Measurements from ENCODE around the gene EIF3I. TPM values are rescaled to one million over a fixed set of nuclear protein-coding genes. Genes with fewer than 3 reads are reported as not detected.
A peak's percentile ranks its signal among the peaks of the same experiment; 100 is the strongest.

The EIF3I gene
- polyA plus RNA-seq, 2 of the 4 experiments (the other 2 are of a cell fraction) = 300 to 318 TPM

- no peak for TF ChIP-seq FOXS1 (CRISPR knock-in tag; IDR thresholded peaks at IDR 0.05)
- TF ChIP-seq HEYL (CRISPR knock-in tag; IDR thresholded peaks at IDR 0.05) = no peak
- no peak for TF ChIP-seq MAX (IDR thresholded peaks at IDR 0.05)
- no peak for TF ChIP-seq RNF2 (IDR thresholded peaks at IDR 0.05; ENCODE audit: borderline replicate concordance, low read depth)
- no peak for TF ChIP-seq NR3C1 (IDR thresholded peaks at IDR 0.05)
- no peak for TF ChIP-seq CBX2 (IDR thresholded peaks at IDR 0.05; ENCODE audit: borderline replicate concordance, low read depth)
- TF ChIP-seq CHD2 (IDR thresholded peaks at IDR 0.05; ENCODE audit: low read length, partially characterized antibody) = no peak
- no peak for TF ChIP-seq ZNF302 (CRISPR knock-in tag; IDR thresholded peaks at IDR 0.05)
- 41% methylated on average over 23 of the region's 26 CpGs for WGBS (ENCODE audit: missing lambda C conversion rate)
- ATAC-seq = peak in 1 of 2 experiments; percentile 13; a peak in 3 of 6 replicates
- no peaks in the 10 kb centered on the region for H3K9me3 ChIP-seq
- no peak for DNase-seq (ENCODE audit: low read depth in 1 of 2, low spot score in 1 of 2)
- H3K4me1 ChIP-seq = peaks cover 13% of the 10 kb centered on the region; the same call in 2 of the 3 replicates
- no peak for FAIRE-seq
- H3K27ac ChIP-seq = peak overlapping the region; percentile 85 to 92
- CTCF ChIA-PET = interaction anchor here (0.6 to 4.5 kb wide), 4 partner anchors 11 to 316 kb away, joined by 3 to 38 read pairs (median 5); no protein-coding TSS in a partner anchor
- peak overlapping the region; percentile 83 for H3K4me3 ChIP-seq
- POLR2A ChIA-PET = interaction anchor here (1.2 to 1.6 kb wide), 2 partner anchors 25 to 117 kb away, joined by 4 to 5 read pairs; partner anchors contain the start of gene TXLNA
- H3K4me2 ChIP-seq = peak overlapping the region; percentile 98
Measured at GRCh38 chr1:32204943-32205361, 17.3 kb upstream of the EIF3I start.

GRCh38 chr1:32205401-32206370, 16.5 kb upstream of the EIF3I start, which contains the start of gene IQCC:
Gene IQCC, plus strand, starts transcription at chr1:32205671. Its CDS starts 11 bp downstream, at chr1:32205682.
- Histone ChIP-seq H3K4me1 (peaks cover 12% of the 10 kb centered on the region; the same call in 2 of the 3 replicates), H3K9me3 (no peaks in the 10 kb centered on the region), H3K27ac (peak within 1 kb of the TSS; percentile 85 to 92), H3K4me2 (peak within 1 kb of the TSS; percentile 98), H3K4me3 (peak within 1 kb of the TSS; percentile 83)
- ChIA-PET CTCF (interaction anchor here (1.2 to 4.5 kb wide), 3 partner anchors 10 to 110 kb away, joined by 3 to 38 read pairs (median 8); no protein-coding TSS in a partner anchor), POLR2A (interaction anchor here (1.2 to 1.6 kb wide), 2 partner anchors 26 to 116 kb away, joined by 4 to 5 read pairs; partner anchors contain the start of gene TXLNA)
- peak; percentile 70 to 81 for DNase-seq (ENCODE audit: low read depth in 1 of 2, low spot score in 1 of 2)
- peak; percentile 57 for TF ChIP-seq POLR2A (IDR thresholded peaks at IDR 0.05; ENCODE audit: low read length)
- peak; percentile 68 for TF ChIP-seq MAX (IDR thresholded peaks at IDR 0.05)
- peak in 1 of 2 experiments; percentile 26; a peak in 1 of 5 replicates for TF ChIP-seq JUN (IDR thresholded peaks at IDR 0.05)
- no peak for TF ChIP-seq ESRRA (IDR thresholded peaks at IDR 0.05; ENCODE audit: borderline replicate concordance, low read length)
- TF ChIP-seq GATA3 (IDR thresholded peaks at IDR 0.05; ENCODE audit: borderline replicate concordance) = peak; percentile 11; the same call in 1 of the 2 replicates
- TF ChIP-seq ZC3H11A (IDR thresholded peaks at IDR 0.05) = no peak
- TF ChIP-seq HOXB5 (CRISPR knock-in tag; IDR thresholded peaks at IDR 0.05) = no peak
- peak; percentile 60; the same call in 1 of the 2 replicates for TF ChIP-seq KDM5A (IDR thresholded peaks at IDR 0.05)
- peak; percentile 39; the same call in 1 of the 2 replicates for TF ChIP-seq PHF8 (IDR thresholded peaks at IDR 0.05; ENCODE audit: borderline replicate concordance, low read depth)
- 0 out of 2 replicates have a peak, but pooled peaks have one; percentile 64 for TF ChIP-seq E2F6 (IDR thresholded peaks at IDR 0.05; ENCODE audit: borderline replicate concordance, low read depth)
- 0 out of 2 replicates have a peak, but pooled peaks have one; percentile 36 for TF ChIP-seq PBX3 (IDR thresholded peaks at IDR 0.05)
- TF ChIP-seq CBX8 (IDR thresholded peaks at IDR 0.05) = no peak
- ATAC-seq = peak; percentile 75 to 84
- FAIRE-seq = no peak
- WGBS (ENCODE audit: missing lambda C conversion rate) = 15% methylated on average over 22 of the region's 77 CpGs

- CTCF ChIA-PET = no interaction called here
- H3K27ac ChIP-seq = no peak overlapping the region
Measured at GRCh38 chr1:32208469-32208868, 13.7 kb upstream of the EIF3I start.

More at GRCh38 chr1:32208469-32208868, 13.7 kb upstream of the EIF3I start:
- POLR2A ChIA-PET = no interaction called here
- no peak overlapping the region for H3K4me3 ChIP-seq
- DNase-seq (ENCODE audit: low read depth in 1 of 2, low spot score in 1 of 2) (no peak), ATAC-seq (no peak), FAIRE-seq (no peak)
- 85% methylated on average over 6 of the region's 6 CpGs for WGBS (ENCODE audit: missing lambda C conversion rate)
- H3K4me1 ChIP-seq = peaks cover 12% of the 10 kb centered on the region; the same call in 2 of the 3 replicates
- TF ChIP-seq USF2 (IDR thresholded peaks at IDR 0.05) (no peak), FOSB (CRISPR knock-in tag; IDR thresholded peaks at IDR 0.05) (no peak), ESRRA (IDR thresholded peaks at IDR 0.05; ENCODE audit: borderline replicate concordance, low read length) (no peak), ZFP36 (IDR thresholded peaks at IDR 0.05; ENCODE audit: borderline replicate concordance, partially characterized antibody) (no peak)
- no peak overlapping the region for H3K4me2 ChIP-seq
- H3K9me3 ChIP-seq = no peaks in the 10 kb centered on the region

Measured in A549 (cell line).